ENCODE data around the gene HTRA1. TPM values are rescaled to one million over a fixed set of nuclear protein-coding genes. Genes with fewer than 3 reads are reported as not detected.

HTRA1 gene
- total and polyA plus RNA-seq, 10 of the 15 experiments (the other 5 are each of a cell fraction or from before 2014, with no cell fraction given), result 0.13 TPM; not detected in 9

DNA sequence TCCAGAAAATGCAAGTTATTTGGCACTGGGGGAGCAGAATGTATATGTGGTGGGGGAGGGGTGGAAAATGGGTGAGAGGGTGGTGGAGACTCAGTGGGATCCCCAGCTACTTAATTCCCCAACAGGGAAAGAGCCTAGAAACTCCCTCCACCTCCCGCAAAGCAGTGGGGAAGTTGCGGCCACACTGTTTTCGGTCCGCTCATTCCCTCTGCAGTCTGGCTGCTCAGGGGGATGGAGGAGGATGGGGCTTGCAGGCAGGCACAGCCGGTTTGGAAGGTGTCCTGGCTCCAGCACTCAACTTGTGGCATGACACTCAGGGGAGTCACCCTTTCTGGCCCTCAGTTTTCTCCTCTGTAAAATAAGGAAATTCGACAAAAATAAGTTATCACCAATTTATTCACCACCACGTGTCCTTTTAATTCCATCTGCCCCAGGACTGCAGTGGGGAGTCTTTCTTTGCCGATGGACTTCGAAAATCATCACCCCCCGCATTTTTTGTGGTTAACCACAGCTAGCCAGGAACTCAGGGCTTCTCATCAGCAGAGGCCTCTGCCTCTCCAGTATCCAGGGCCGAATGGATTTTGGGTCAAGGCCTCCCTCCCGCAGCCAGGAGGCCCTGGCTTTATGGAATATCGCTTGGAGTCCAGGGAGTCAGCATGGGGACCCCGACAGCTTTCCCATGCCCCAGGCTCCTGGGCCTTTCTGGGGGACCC, 1.6 kb upstream of the HTRA1 start:
- no peaks in the 10 kb centered on the region for H3K9me3 ChIP-seq (replicated peaks; ENCODE audit: control insufficient read depth, insufficient read depth, low read length)
- no peak overlapping the region for H3K4me2 ChIP-seq (ENCODE audit: control insufficient read depth, insufficient read depth)
- BruUV-seq (replicated peaks), result no TSS peak
- ATAC-seq (no peak), FAIRE-seq (no peak), DNase-seq (ENCODE audit: low read depth, low spot score) (no peak)
- TF ChIP-seq JUNB (IDR thresholded peaks at IDR 0.05) (no peak), PAX8 (IDR thresholded peaks at IDR 0.05) (no peak)
- TF ChIP-seq, protein P1, sequence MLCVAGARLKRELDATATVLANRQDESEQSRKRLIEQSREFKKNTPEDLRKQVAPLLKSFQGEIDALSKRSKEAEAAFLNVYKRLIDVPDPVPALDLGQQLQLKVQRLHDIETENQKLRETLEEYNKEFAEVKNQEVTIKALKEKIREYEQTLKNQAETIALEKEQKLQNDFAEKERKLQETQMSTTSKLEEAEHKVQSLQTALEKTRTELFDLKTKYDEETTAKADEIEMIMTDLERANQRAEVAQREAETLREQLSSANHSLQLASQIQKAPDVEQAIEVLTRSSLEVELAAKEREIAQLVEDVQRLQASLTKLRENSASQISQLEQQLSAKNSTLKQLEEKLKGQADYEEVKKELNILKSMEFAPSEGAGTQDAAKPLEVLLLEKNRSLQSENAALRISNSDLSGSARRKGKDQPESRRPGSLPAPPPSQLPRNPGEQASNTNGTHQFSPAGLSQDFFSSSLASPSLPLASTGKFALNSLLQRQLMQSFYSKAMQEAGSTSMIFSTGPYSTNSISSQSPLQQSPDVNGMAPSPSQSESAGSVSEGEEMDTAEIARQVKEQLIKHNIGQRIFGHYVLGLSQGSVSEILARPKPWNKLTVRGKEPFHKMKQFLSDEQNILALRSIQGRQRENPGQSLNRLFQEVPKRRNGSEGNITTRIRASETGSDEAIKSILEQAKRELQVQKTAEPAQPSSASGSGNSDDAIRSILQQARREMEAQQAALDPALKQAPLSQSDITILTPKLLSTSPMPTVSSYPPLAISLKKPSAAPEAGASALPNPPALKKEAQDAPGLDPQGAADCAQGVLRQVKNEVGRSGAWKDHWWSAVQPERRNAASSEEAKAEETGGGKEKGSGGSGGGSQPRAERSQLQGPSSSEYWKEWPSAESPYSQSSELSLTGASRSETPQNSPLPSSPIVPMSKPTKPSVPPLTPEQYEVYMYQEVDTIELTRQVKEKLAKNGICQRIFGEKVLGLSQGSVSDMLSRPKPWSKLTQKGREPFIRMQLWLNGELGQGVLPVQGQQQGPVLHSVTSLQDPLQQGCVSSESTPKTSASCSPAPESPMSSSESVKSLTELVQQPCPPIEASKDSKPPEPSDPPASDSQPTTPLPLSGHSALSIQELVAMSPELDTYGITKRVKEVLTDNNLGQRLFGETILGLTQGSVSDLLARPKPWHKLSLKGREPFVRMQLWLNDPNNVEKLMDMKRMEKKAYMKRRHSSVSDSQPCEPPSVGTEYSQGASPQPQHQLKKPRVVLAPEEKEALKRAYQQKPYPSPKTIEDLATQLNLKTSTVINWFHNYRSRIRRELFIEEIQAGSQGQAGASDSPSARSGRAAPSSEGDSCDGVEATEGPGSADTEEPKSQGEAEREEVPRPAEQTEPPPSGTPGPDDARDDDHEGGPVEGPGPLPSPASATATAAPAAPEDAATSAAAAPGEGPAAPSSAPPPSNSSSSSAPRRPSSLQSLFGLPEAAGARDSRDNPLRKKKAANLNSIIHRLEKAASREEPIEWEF (IDR thresholded peaks at IDR 0.05; ENCODE audit: insufficient replicate concordance, low read depth, low read length), result no peak
- no peak overlapping the region for H3K9ac ChIP-seq (ENCODE audit: control insufficient read depth, insufficient read depth, low read length)
- CTCF ChIA-PET, result no interaction called here
- no peaks in the 10 kb centered on the region for H3K4me1 ChIP-seq (ENCODE audit: control insufficient read depth, insufficient read depth, low read length)
- no peaks in the 10 kb centered on the region for H3K36me3 ChIP-seq (ENCODE audit: control insufficient read depth in 2 of 2, insufficient read depth in 2 of 2, low read length in 1 of 2)
- H3K27me3 ChIP-seq (replicated peaks in 1 of 2; ENCODE audit: control insufficient read depth in 2 of 2, insufficient read depth in 2 of 2, low read length in 1 of 2), result peaks cover 1 to 14% of the 10 kb centered on the region in 2 experiments
- no peaks in the 10 kb centered on the region for H4K20me1 ChIP-seq (ENCODE audit: control insufficient read depth, insufficient read depth)
- in situ Hi-C loops (cut with MboI) (no loop called here), intact Hi-C loops (cut with micrococcal nuclease; ENCODE audit: unreplicated experiment) (no loop called here)
- H2AFZ ChIP-seq (ENCODE audit: control insufficient read depth, low read depth, low read length), result no peak overlapping the region
- H3K27ac ChIP-seq (ENCODE audit: control insufficient read depth, insufficient read depth), result no peak overlapping the region
- no peak overlapping the region for H3K4me3 ChIP-seq
- SMC1A ChIA-PET (ENCODE audit: uncharacterized antibody, unreplicated experiment), result no interaction called here
- RAD21 ChIA-PET (ENCODE audit: unreplicated experiment), result no interaction called here
- POLR2A ChIA-PET, result no interaction called here
- 46% methylated on average over 14 of the region's 14 CpGs for WGBS (ENCODE audit: insufficient coverage, insufficient replicate concordance, low lambda C conversion rate, missing lambda C conversion rate)
- no peaks in the 10 kb centered on the region for H3K79me2 ChIP-seq (ENCODE audit: control insufficient read depth, insufficient read depth, low read length)

Measured in GM12878 (cell line).